HepG2 (cell line): ENCODE measurements around the gene GPATCH3. TPM values are rescaled to one million over a fixed set of nuclear protein-coding genes. Genes with fewer than 3 reads are reported as not detected.

Experiments used
- CENPT ChIP-seq: sonication (generic); formaldehyde crosslinking; IDR thresholded peaks from 2 replicates; pipeline ENCODE4 v1.8.0; 2022; ENCODE audit warnings: low read depth, mild to moderate bottlenecking, moderate library complexity, missing genetic modification reagents
- EEA1 ChIP-seq: sonication (generic); formaldehyde crosslinking; IDR thresholded peaks from 2 replicates; pipeline ENCODE4 v1.5.1; 2020; ENCODE audit warnings: mild to moderate bottlenecking, missing genetic modification reagents, borderline replicate concordance
- FOXA1 ChIP-seq, 2 experiments: fragments of 450-650 bp in 1 of 2; sonication (generic) in 1 of 2; formaldehyde crosslinking in 1 of 2; IDR thresholded peaks; 2 replicates each; pipeline versions ENCODE4 v1.4.0 to v1.6.1; 2016 to 2020; ENCODE audit warnings: missing genetic modification reagents in 1 of 2
- HNRNPK ChIP-seq: fragments of 200-400 bp; formaldehyde crosslinking; IDR thresholded peaks from 2 replicates; pipeline ENCODE4 v1.6.1; 2018; ENCODE audit warnings: low read length, low read depth, moderate library complexity, mild to moderate bottlenecking; ENCODE audit not compliant: poor library complexity, severe bottlenecking
- MYC ChIP-seq: sonication (generic); formaldehyde crosslinking; IDR thresholded peaks from 2 replicates; pipeline ENCODE4 v1.9.0; 2021; ENCODE audit warnings: missing genetic modification reagents, borderline replicate concordance
- PAX8 ChIP-seq: sonication (generic); formaldehyde crosslinking; IDR thresholded peaks from 2 replicates; pipeline ENCODE4 v1.8.0; 2022; ENCODE audit warnings: mild to moderate bottlenecking, missing genetic modification reagents, borderline replicate concordance
- ZMYM3 ChIP-seq: sonication (generic); formaldehyde crosslinking; IDR thresholded peaks from 2 replicates; pipeline ENCODE4 v1.5.1; 2020; ENCODE audit warnings: mild to moderate bottlenecking, missing genetic modification reagents
- ZNF230 ChIP-seq: sonication (generic); formaldehyde crosslinking; IDR thresholded peaks from 2 replicates; pipeline ENCODE4 v1.4.0; 2020; ENCODE audit warnings: mild to moderate bottlenecking, missing genetic modification reagents
- ZSCAN12 ChIP-seq: sonication (generic); formaldehyde crosslinking; IDR thresholded peaks from 2 replicates; pipeline ENCODE4 v1.9.0; 2021; ENCODE audit warnings: mild to moderate bottlenecking, missing genetic modification reagents
- ZSCAN21 ChIP-seq: sonication (generic); formaldehyde crosslinking; IDR thresholded peaks from 2 replicates; pipeline ENCODE4 v1.8.0; 2022; ENCODE audit warnings: mild to moderate bottlenecking, missing genetic modification reagents, moderate library complexity, borderline replicate concordance
- polyA plus RNA-seq, 8 experiments: library from polyadenylated mRNA; depleted of rRNA in 3 of 8; stranded (reverse) in 7 of 8; unstranded in 1 of 8; fragments of >200 nt; fragmentation: Illumina TruSeq in 4 of 8; extraction: Trizol in 4 of 8; gene quantifications; 2 replicates each; pipeline versions ENCODE4 v1.2.1 to v1.2.3, GENCODE V29; 2011 to 2016; ENCODE audit warnings: low read depth in 4 of 8, missing spikeins in 1 of 8, mixed read lengths in 1 of 8; ENCODE audit not compliant: insufficient read depth in 1 of 8
- total RNA-seq, 5 experiments: library from RNA; depleted of rRNA; stranded (reverse); fragments of >200 nt; fragmentation: Illumina TruSeq; extraction: Trizol; gene quantifications; 2 replicates each; pipeline ENCODE4 v1.2.3, GENCODE V29; 2016; ENCODE audit warnings: low read depth in 1 of 5
- TF ChIP-seq, protein P1 (sequence below): sonication (generic); formaldehyde crosslinking; IDR thresholded peaks from 2 replicates; pipeline ENCODE4 v1.9.0; 2021; ENCODE audit warnings: mild to moderate bottlenecking, missing genetic modification reagents
- TF ChIP-seq, protein P2 (sequence below): sonication (generic); formaldehyde crosslinking; IDR thresholded peaks from 2 replicates; pipeline ENCODE4 v1.5.0; 2020; ENCODE audit warnings: missing genetic modification reagents
- TF ChIP-seq, protein P3 (sequence below): sonication (generic); formaldehyde crosslinking; IDR thresholded peaks from 2 replicates; pipeline ENCODE4 v1.4.0; 2020; ENCODE audit warnings: low read depth, missing genetic modification reagents
- TF ChIP-seq, protein P4 (sequence below): sonication (generic); formaldehyde crosslinking; conservative IDR thresholded peaks from 2 replicates; pipeline ENCODE4 v1.8.0; 2022; ENCODE audit warnings: low read depth, missing genetic modification reagents

GPATCH3 gene
- total and polyA plus RNA-seq, 2 of the 13 experiments (the other 11 are each of a cell fraction or from before 2014, with no cell fraction given) = 8.3 to 11.0 TPM

DNA sequence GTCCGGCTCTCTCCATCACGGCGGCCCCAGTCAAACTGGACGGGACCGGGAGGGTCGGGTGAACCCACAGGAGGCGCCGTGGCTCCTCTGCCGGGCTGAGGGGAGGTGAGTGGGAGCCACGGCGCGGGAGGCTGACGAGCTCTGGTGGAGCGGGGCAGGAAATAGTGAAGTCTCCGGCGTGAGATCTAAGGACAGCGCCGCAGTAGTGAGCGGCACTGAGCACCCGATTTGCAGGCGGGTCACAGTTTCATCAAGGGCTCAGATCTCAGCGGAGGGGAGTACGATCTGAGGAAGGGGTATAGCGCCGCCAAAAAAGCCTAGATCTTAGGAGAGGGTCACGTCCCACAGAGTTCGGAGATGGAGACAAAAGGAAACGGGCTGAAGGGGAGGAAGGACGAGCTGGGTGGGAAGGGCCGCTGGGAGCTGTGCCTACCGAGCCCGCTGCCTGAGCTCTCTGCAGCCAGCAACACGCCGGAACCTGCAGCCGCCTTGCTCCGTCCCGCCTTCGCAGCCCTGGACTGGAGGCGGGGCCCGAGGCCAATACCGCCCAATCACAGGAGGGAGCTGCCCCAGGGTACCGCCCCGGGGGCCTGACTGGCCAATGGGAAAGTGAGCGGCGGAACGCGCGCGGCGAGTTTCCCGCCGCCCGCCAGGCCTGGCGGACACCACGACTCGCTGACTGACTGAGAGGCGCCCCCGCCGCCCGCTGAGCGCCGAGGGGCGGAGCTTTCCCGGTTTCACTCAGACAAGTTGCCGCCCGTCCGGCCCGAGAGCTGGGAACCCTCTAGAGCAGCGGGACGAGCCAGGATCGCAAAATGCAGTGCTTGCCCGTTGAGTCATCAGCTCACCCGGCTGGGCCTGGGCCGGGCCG is 35.4 kb downstream of the GPATCH3 start (continued):
- TF ChIP-seq, protein P1, sequence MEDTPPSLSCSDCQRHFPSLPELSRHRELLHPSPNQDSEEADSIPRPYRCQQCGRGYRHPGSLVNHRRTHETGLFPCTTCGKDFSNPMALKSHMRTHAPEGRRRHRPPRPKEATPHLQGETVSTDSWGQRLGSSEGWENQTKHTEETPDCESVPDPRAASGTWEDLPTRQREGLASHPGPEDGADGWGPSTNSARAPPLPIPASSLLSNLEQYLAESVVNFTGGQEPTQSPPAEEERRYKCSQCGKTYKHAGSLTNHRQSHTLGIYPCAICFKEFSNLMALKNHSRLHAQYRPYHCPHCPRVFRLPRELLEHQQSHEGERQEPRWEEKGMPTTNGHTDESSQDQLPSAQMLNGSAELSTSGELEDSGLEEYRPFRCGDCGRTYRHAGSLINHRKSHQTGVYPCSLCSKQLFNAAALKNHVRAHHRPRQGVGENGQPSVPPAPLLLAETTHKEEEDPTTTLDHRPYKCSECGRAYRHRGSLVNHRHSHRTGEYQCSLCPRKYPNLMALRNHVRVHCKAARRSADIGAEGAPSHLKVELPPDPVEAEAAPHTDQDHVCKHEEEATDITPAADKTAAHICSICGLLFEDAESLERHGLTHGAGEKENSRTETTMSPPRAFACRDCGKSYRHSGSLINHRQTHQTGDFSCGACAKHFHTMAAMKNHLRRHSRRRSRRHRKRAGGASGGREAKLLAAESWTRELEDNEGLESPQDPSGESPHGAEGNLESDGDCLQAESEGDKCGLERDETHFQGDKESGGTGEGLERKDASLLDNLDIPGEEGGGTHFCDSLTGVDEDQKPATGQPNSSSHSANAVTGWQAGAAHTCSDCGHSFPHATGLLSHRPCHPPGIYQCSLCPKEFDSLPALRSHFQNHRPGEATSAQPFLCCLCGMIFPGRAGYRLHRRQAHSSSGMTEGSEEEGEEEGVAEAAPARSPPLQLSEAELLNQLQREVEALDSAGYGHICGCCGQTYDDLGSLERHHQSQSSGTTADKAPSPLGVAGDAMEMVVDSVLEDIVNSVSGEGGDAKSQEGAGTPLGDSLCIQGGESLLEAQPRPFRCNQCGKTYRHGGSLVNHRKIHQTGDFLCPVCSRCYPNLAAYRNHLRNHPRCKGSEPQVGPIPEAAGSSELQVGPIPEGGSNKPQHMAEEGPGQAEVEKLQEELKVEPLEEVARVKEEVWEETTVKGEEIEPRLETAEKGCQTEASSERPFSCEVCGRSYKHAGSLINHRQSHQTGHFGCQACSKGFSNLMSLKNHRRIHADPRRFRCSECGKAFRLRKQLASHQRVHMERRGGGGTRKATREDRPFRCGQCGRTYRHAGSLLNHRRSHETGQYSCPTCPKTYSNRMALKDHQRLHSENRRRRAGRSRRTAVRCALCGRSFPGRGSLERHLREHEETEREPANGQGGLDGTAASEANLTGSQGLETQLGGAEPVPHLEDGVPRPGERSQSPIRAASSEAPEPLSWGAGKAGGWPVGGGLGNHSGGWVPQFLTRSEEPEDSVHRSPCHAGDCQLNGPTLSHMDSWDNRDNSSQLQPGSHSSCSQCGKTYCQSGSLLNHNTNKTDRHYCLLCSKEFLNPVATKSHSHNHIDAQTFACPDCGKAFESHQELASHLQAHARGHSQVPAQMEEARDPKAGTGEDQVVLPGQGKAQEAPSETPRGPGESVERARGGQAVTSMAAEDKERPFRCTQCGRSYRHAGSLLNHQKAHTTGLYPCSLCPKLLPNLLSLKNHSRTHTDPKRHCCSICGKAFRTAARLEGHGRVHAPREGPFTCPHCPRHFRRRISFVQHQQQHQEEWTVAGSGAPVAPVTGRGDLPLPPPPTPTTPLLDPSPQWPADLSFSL (CRISPR knock-in tag) = 0 out of 2 replicates have a peak, but pooled peaks have one; percentile 25
- TF ChIP-seq PAX8 = 0 out of 2 replicates have a peak, but pooled peaks have one; percentile 81
- peak; percentile 67 for TF ChIP-seq HNRNPK
- peak; percentile 27; the same call in 1 of the 2 replicates for TF ChIP-seq CENPT (CRISPR knock-in tag)
- TF ChIP-seq ZNF230 (CRISPR knock-in tag) = peak; percentile 77
- TF ChIP-seq ZMYM3 (CRISPR knock-in tag) = no peak
- TF ChIP-seq, protein P2, sequence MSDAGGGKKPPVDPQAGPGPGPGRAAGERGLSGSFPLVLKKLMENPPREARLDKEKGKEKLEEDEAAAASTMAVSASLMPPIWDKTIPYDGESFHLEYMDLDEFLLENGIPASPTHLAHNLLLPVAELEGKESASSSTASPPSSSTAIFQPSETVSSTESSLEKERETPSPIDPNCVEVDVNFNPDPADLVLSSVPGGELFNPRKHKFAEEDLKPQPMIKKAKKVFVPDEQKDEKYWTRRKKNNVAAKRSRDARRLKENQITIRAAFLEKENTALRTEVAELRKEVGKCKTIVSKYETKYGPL = no peak
- TF ChIP-seq, protein P3, sequence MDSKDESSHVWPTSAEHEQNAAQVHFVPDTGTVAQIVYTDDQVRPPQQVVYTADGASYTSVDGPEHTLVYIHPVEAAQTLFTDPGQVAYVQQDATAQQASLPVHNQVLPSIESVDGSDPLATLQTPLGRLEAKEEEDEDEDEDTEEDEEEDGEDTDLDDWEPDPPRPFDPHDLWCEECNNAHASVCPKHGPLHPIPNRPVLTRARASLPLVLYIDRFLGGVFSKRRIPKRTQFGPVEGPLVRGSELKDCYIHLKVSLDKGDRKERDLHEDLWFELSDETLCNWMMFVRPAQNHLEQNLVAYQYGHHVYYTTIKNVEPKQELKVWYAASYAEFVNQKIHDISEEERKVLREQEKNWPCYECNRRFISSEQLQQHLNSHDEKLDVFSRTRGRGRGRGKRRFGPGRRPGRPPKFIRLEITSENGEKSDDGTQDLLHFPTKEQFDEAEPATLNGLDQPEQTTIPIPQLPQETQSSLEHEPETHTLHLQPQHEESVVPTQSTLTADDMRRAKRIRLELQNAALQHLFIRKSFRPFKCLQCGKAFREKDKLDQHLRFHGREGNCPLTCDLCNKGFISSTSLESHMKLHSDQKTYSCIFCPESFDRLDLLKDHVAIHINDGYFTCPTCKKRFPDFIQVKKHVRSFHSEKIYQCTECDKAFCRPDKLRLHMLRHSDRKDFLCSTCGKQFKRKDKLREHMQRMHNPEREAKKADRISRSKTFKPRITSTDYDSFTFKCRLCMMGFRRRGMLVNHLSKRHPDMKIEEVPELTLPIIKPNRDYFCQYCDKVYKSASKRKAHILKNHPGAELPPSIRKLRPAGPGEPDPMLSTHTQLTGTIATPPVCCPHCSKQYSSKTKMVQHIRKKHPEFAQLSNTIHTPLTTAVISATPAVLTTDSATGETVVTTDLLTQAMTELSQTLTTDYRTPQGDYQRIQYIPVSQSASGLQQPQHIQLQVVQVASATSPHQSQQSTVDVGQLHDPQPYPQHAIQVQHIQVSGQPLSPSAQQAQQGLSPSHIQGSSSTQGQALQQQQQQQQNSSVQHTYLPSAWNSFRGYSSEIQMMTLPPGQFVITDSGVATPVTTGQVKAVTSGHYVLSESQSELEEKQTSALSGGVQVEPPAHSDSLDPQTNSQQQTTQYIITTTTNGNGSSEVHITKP = 0 out of 2 replicates have a peak, but pooled peaks have one; percentile 14
- TF ChIP-seq, protein P4, sequence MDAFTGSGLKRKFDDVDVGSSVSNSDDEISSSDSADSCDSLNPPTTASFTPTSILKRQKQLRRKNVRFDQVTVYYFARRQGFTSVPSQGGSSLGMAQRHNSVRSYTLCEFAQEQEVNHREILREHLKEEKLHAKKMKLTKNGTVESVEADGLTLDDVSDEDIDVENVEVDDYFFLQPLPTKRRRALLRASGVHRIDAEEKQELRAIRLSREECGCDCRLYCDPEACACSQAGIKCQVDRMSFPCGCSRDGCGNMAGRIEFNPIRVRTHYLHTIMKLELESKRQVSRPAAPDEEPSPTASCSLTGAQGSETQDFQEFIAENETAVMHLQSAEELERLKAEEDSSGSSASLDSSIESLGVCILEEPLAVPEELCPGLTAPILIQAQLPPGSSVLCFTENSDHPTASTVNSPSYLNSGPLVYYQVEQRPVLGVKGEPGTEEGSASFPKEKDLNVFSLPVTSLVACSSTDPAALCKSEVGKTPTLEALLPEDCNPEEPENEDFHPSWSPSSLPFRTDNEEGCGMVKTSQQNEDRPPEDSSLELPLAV (CRISPR knock-in tag) = no peak
- no peak for TF ChIP-seq FOXA1 (IDR thresholded peaks at IDR 0.05)
- no peak for TF ChIP-seq FOXA1 (CRISPR knock-in tag; IDR thresholded peaks at IDR 0.05)
- TF ChIP-seq MYC (CRISPR knock-in tag) = peak; percentile 47; the same call in 1 of the 2 replicates
- peak; percentile 27; the same call in 1 of the 2 replicates for TF ChIP-seq EEA1
- TF ChIP-seq ZSCAN12 = no peak
- peak; percentile 53; the same call in 1 of the 2 replicates for TF ChIP-seq ZSCAN21
